Stomach (tissue), 4 donors: ENCODE results near the gene METTL21C.

Source experiments
- CTCF ChIP-seq, 7 experiments: fragments of 450-650 bp in 4 of 7; fragments of 200-600 bp in 3 of 7; sonication (generic) in 3 of 7; IDR thresholded peaks; one replicate each; pipeline ENCODE4 v1.5.1; 2016 to 2019; ENCODE audit warnings: antibody characterized with exemption in 7 of 7, control low read depth in 2 of 7, mild to moderate bottlenecking in 1 of 7
- POLR2A ChIP-seq, 4 donors: fragments of 450-650 bp; IDR thresholded peaks; one replicate each; pipeline ENCODE4 v1.6.1; 2016; ENCODE audit warnings: antibody characterized with exemption in 4 of 4, control low read depth in 2 of 4, mild to moderate bottlenecking in 1 of 4, moderate library complexity in 1 of 4
- POLR2AphosphoS5 ChIP-seq, 3 donors: sonication (generic); formaldehyde crosslinking; IDR thresholded peaks; one replicate each; pipeline ENCODE4 v1.6.1; 2016; ENCODE audit warnings: antibody characterized with exemption in 3 of 3

DNA sequence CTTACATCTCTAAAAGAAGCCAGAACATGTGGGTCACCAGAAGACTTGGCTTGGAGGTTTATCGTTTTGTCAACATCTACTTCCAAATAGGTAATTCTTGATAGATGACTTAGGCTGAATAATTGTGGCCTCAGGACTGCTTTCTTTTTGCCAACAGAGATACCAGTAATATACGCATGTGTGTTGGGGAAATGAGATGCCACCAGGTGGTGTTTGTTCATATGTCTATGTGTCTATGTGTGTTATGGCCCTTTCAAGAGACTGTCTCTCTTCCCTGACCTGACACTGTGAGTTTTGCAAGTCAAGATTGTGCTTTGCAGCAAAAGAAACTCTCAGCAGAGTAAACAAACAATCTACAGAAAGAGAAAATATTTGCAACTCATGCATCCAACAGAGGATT lies 31.6 kb upstream of the METTL21C start:
- TF ChIP-seq POLR2A (IDR thresholded peaks at IDR 0.05) (no peak), CTCF (IDR thresholded peaks at IDR 0.05) (no peak), POLR2AphosphoS5 (IDR thresholded peaks at IDR 0.05) (no peak)
